Left ventricle myocardium superior (tissue), 1 donor: ENCODE measurements around the gene SLC15A3. TPM values are rescaled to one million over a fixed set of nuclear protein-coding genes. Genes with fewer than 3 reads are reported as not detected.

Experiments
- ATAC-seq: fragments of 200-7000 bp; cut with Tn5 transposase; one replicate; pipeline ENCODE4 v1.9.1; 2020; ENCODE audit warnings: mild to moderate bottlenecking, moderate library complexity
- DNase-seq: peaks from one replicate; pipeline ENCODE4 v3.0.0-alpha.2; 2020
- intact Hi-C: fragments of 100-400 bp; cut with micrococcal nuclease; formaldehyde crosslinking; loops from one replicate; pipeline ENCODE4 v1.11.0; 2022
- total RNA-seq: library from RNA; stranded (reverse); fragmentation: NEBNext Ultra II Directional; extraction: Animal tissue kit (Norgen Biotek cat#: 25700); gene quantifications from one replicate; pipeline ENCODE4 v1.2.1, GENCODE V29; 2021
- donor health status: DM: no; HTN: yes; CAD: no; lungs with severe emphysema.

SLC15A3 gene
- total RNA-seq, 1 donor from 2014 or later = 16.8 TPM

DNA sequence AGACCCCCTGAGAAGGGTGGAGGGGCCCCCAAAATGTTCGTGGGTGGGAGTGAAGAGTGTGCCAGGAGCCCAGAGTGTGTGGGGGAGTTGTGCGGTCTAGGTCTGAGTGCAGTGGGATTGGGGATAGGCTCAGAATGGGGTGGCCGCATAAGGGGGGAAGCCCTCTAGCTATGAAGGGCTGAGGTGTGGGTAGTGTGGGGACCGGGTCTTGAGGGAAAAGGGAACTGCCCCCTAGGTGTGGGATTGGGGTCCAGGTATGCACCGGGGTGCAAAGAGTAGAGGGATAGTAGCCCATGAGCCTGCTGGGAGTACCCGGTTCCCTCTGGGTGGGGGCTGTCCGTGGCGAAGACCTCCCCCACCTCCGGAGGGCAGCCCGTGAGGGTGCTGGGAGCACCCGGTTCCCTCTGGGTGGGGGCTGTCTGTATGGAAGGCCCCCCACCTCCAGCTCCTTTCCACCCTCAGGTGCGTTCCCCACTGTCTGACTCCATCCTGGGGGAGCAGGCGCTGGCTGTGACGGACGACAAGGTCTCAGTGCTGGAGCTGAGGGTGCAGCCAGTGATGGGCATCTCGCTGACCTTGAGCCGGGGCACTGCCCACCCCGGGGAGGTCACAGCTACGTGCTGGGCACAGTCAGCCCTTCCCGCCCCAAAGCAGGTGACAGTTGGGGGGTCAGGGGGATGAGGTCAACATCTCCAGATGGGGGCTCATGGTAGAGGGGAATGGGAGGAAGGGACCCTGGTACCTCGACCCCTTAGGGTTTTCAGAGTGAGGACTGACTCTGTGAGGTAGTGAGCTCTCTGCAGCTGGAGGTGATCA lies 17.0 kb downstream of the SLC15A3 start:
- ATAC-seq = no peak
- intact Hi-C loops = no loop called here
- DNase-seq = no peak

DNA sequence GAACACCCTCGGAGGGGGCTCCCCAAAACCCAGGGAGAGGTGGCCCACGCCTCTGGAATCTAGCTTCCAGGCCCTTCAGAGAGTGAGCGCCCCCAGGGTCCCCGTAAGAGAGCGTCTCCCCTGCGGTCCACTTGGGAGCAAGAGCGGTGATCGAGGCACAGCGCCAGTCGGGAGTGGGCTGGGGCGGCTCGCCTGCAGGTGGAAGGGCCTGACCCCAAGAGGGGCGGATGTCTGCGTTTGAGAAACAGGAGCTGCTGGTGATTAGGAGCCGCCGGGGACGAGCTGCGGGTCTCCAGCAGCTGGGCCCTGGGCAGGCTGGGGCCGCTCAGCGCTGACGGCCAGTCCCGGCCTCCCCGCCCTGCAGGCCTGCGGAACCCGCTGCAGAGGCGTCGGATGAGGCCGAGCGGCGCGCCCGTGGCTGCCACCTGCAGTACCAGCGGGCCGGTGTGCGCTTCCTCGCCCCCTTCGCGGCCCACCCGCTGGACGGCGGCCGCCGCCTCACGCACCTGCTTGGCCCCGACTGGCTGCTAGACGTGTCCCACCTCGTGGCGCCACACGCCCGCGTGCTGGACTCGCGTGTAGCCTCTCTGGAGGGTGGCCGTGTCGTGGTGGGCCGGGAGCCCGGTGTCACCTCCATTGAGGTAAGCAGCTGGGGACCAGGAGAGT lies 17.7 kb downstream of the SLC15A3 start:
- no peak for ATAC-seq
- DNase-seq = no peak
- intact Hi-C loops = no loop called here

- intact Hi-C loops = no loop called here
- no peak for ATAC-seq
- no peak for DNase-seq
Measured at GRCh38 chr11:60933416-60934123, 18.4 kb downstream of the SLC15A3 start.

- no peak for DNase-seq
- no peak for ATAC-seq
Measured at GRCh38 chr11:60932605-60933356, 19.2 kb downstream of the SLC15A3 start.

DNA sequence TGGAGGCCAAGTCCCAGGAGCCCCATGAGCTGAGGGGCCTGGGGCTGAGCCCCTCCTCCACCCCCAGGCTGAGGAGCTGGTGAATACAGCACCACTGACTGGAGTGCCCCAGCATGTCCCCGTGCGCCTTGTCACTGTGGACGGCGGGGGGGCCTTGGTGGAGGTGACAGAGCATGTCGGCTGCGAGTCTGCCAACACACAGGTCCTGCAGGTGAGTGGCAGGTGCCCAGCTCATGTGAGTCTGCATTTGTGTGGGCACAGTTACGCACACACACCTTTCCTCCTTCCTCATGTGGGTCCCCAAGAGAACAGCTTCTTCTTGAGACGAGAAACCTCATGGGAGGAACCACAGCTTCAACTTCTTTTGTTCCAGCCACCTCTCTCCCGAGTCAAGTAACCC lies 20.1 kb downstream of the SLC15A3 start:
- ATAC-seq (no peak), DNase-seq (no peak)
- intact Hi-C loops = no loop called here

More at GRCh38 chr11:60932605-60933356, 19.2 kb downstream of the SLC15A3 start:
- intact Hi-C loops = no loop called here

DNA sequence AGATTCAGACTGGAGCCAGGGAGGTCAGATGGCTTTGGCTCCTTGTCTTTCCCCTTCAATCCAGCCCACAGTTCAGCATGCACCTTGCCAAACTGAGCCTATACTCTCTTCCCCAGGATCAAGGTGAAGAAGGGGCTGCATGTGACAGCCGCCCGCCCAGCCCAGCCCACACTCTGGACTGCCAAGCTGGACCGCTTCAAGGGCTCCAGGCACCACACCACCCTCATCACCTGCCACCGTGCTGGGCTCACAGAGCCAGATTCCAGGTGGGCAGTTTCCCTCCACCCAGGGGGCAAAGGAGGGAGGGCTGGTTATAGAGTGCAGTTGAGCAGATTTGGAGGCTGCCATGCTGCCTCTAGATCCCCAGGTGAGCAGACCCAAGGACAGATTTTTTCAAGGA lies 21.6 kb downstream of the SLC15A3 start:
- intact Hi-C loops = no loop called here
- ATAC-seq = no peak
- no peak for DNase-seq

DNA sequence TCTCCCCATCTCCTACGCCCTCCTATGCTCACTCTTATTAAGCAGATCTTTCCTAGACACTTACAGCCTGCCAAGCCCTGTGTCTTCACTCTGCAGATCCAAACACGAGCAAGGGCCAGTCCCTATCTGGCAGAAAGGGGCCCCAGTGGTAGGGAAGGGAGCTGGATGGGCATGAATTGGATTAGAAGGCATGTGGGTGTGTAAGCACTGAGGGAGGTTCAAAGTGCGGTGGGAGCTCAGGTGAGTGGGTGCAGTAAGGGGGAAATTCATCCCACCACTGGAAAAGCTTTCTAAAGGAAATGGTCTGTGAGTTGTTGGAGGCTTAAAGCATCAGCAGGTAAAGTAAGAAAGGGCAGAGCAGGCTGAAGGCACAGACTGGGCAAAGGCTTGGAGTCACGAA lies 22.2 kb downstream of the SLC15A3 start:
- ATAC-seq = no peak
- intact Hi-C loops = no loop called here
- DNase-seq = no peak

GRCh38 chr11:60928563-60929001 lies 23.4 kb downstream of the SLC15A3 start:
- DNase-seq (no peak), ATAC-seq (no peak)
- intact Hi-C loops = no loop called here

GRCh38 chr11:60927600-60927999 lies 24.4 kb downstream of the SLC15A3 start:
- no peak for ATAC-seq
- no peak for DNase-seq
- intact Hi-C loops = no loop called here

- ATAC-seq (no peak), DNase-seq (no peak)
- intact Hi-C loops = no loop called here
Measured at GRCh38 chr11:60927061-60927592, 24.8 kb downstream of the SLC15A3 start.

- DNase-seq (no peak), ATAC-seq (no peak)
- intact Hi-C loops = no loop called here
Measured at GRCh38 chr11:60926500-60926899, 25.5 kb downstream of the SLC15A3 start.

GRCh38 chr11:60925868-60926267 lies 26.1 kb downstream of the SLC15A3 start:
- intact Hi-C loops = no loop called here
- DNase-seq = no peak
- ATAC-seq = no peak

- DNase-seq (no peak), ATAC-seq (no peak)
- intact Hi-C loops = no loop called here
Measured at GRCh38 chr11:60924906-60925853, 26.8 kb downstream of the SLC15A3 start.

DNA sequence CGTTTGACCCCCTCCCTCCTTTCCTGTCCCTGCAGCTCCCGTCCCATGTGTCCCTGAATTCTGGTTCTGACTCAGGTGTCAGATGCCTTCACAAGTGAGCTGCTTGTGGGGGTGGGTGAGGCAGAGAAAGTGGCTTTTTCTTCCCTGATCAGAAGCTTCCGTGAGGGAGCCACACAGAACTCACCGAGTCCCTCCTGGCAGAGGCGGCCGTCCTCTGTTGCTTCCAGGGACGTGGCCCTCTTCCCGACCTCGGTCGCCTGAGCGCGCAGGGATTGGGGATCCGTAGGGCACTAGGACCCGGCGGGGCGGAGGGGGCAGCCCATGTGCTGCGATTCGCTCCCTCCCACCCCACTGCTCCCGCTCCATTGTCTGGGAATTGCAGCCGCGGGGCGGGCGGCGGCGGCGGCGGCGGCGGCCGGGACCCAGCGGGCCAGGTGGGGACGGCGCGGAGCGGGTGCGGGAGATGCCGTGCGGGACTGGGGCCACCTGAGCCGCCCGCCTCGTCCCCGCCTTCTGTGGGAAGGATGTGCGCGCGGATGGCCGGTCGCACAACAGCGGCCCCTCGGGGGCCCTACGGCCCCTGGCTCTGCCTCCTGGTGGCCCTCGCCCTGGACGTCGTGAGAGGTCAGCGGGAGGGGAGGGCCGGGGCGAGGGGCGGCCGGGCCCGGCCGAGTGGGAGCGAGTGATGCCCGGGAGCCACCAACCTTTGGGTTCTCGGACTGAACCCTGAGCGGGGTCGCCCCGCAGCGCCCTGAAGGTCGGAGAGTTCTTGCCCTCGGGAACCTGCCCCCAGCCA lies 27.7 kb downstream of the SLC15A3 start, which contains the start of gene TMEM132A:
Gene TMEM132A (plus strand): TSS at position 351 of the 796 bp plus-strand sequence. CDS start 174 bp downstream, at position 525.
- intact Hi-C loops = no loop called here
- DNase-seq (peak; percentile 81), ATAC-seq (peak; percentile 88)

DNA sequence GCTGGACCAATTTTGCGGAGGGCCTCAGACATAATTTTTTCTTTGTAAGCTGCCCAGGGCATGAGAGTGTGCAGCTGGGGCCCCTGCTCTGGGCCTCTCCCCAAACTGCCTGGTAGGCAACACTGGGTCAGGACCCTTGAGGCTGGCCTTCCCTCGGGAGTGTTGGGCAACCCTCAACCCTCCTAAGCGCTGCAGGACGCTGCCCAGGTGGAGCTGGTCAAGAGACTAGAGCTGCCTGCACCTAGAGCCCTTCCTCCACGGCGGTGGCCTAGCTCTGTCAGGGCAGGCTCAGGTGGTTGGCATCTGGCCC lies 28.2 kb downstream of the SLC15A3 start:
- intact Hi-C loops = no loop called here
- DNase-seq = no peak
- peak; percentile 11 for ATAC-seq

- intact Hi-C loops = no loop called here
- no peak for ATAC-seq
- DNase-seq = no peak
Measured at GRCh38 chr11:60923326-60923725, 28.6 kb downstream of the SLC15A3 start.

- intact Hi-C loops = no loop called here
- no peak for DNase-seq
- no peak for ATAC-seq
Measured at GRCh38 chr11:60922906-60923305, 29.1 kb downstream of the SLC15A3 start.
